GM19238 (cell line): ENCODE results near the gene XPO6.

Experiments used
- DNase-seq: peaks from one replicate; pipeline ENCODE4 v3.0.0; 2011; ENCODE audit warnings: low spot score; ENCODE audit not compliant: insufficient read length

Gene XPO6

DNA sequence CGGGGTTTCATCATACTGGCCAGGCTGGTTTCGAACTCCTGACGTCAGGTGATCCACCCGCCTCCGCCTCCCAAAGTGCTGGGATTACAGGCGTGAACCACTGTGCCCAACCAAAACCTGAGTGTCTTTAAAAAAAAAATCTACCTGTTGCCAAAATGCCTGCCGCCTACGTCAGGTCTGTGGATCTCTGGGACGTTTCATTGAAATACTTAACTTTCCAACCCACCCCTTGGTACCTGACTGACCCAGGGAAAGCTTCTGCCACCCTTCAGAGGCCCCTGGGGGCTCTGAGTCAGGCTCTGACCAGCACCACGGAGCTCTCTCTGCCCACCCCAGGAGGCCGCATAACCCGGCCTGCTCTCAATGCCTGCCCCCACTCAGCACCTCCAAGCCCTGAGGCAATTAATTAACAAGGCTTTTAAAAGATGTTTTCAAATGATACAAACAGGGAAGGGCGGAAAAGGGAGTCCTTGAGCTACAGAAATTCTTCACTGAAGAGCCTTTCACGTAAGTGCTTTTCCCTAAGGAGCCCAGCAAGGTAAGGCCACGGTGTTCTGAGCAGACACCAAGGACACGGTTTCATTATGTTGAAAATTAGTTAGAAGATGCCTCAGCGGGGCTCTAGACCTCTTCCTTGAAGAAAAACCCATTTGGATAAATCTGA, 118.9 kb downstream of the XPO6 start:
- DNase-seq, result no peak

DNA sequence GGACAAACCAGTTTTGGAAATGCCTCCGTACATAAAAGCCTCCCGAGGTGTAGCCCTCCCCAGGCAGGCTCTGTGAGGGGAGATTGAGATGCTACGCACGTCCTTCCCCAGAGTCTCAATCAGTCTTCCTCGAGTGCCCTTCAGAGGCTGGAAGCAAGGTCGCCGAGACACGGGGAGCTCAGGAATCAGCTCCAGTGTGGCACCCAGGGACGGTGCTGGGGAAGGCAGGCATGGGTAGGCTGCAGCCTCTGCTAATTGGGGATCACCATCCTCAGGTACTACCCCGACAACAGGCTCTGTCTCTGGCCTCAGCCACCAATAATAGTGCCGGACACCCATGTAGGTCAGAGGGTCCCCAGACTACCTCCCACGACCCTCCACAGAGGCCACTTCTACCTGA, 120.1 kb downstream of the XPO6 start:
- DNase-seq, result no peak

DNA sequence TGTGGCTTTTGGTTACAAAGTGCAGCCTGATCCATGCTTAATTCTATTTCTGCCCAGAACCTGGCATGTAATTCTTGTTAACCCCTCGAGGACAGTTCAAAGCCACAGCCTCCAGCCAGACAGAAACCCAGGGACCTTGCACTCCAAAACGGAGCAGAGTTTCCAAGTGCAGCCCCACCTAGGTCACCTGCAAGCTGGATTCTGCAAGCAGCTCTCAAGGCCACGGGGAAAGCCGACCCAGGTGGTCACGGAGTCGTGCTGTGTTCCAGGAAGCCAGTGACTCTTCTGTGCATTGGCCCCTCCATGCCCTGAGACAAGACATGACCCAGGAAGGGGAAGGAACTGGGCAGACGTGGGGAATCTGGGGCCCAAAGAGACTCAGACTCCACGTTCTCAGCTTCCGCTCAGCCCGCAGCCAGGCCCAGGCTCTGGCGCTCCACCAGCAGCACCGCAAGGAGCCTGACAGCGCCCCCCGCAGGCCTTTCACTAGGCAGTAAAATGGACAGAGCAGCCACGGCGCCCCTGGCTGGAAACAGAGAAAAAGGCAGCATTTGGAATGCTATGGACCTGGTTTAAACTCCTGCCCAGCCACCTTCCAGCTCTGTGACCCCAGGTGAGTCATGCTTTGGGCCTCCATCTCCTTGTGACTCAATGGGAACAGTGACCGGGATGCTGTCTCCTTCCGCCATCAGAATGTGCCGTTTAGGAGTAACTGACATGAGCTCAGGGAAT, 121.0 kb downstream of the XPO6 start:
- DNase-seq, result no peak

DNA sequence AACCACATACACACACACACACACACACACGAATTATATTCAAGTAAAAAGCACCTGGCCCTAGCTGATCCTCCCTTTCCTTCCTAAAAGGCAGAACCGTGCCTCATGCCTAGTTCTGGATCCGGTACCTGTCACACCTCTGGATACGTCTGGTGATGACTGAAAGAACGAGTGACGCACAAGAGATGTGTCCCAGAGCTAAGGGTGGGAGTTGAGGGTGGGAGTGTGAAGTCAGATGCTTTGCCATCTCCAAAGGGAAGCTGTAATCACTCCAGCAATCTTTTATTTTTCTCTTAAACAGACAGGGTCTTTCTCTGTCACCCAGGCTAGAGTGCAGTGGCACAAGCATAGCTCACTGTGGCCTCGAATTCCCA, 121.8 kb downstream of the XPO6 start:
- no peak for DNase-seq

DNA sequence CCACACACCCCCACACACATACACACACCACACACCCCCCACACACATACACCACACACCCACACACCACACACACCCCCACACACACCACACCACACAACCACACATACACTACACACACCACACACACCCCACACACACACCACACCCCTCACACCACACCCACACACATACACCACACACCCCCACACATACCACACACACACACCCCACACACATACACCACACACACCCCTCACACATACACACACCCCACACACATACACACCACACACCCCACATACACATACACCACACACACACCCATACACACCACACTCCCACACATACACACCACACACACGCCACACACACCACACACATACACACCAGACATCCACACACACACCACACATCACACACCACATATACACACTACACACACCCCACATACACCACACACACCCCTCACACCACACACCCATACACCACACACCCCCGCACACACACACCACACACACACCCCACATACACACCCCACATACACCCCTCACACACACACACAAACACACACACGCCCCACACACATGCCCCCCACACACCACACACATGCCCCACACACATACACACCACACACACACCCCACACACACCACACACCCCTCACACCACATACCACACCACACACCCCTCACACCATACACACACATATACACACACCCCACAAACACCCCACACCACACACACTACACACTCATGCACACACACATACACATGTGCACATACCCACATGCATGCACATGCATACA, 122.4 kb downstream of the XPO6 start:
- DNase-seq, result no peak

DNA sequence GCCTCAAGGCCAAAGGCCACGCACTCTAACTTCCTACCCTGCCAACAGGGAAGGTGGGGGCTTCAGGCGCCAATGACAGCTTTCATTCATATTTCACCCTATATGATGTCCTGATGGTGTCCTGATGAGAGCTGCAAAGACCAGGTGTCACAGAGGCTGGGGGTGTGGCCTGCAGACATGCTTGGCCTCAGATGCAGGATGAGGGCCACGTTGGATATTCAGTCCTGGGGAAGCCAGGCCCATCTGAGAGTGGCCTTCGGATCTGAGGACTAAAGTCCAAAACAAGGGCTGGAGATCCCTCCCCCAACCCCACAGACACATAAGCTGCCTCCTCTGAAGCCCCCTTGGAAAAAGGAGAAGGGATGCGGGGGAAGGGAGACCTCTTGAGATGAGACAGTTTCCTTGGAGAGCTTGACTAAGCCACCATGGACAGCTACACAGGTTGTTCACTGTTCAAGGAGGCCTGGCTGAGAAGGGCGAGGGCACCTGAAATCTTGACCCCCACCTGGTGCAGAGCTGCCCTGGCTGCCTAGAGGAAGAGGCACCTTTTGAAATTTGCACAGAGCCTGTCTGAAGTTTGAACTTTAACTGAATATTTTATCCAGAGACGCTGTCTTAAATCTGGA, 124.0 kb downstream of the XPO6 start:
- DNase-seq, result no peak

DNA sequence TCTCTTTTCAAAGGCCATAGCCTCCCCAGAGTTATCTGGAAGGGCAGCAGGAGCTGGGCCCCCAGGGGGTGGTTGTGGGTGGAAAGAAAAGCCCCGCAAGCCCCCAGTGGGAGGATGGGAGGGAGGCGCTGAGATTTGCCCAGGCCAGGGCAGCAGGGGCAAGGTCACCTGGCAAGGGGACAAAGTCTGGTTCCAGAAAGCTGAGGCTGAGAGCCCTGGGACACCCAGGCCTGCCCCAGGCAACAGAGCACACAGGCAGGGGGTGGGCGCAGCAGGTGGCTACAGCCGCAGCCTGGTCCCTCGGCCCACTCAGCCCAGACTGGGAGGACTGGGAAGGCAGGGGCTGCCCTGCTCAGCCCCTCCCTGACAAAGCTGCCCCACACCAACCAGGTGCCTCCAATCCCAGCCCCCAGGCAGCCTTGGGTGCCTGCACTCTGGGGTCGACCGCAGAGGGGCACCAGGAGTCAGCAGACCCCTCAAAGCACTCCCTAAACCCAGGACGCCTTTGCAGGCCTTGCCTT, 124.6 kb downstream of the XPO6 start:
- DNase-seq, result no peak

DNA sequence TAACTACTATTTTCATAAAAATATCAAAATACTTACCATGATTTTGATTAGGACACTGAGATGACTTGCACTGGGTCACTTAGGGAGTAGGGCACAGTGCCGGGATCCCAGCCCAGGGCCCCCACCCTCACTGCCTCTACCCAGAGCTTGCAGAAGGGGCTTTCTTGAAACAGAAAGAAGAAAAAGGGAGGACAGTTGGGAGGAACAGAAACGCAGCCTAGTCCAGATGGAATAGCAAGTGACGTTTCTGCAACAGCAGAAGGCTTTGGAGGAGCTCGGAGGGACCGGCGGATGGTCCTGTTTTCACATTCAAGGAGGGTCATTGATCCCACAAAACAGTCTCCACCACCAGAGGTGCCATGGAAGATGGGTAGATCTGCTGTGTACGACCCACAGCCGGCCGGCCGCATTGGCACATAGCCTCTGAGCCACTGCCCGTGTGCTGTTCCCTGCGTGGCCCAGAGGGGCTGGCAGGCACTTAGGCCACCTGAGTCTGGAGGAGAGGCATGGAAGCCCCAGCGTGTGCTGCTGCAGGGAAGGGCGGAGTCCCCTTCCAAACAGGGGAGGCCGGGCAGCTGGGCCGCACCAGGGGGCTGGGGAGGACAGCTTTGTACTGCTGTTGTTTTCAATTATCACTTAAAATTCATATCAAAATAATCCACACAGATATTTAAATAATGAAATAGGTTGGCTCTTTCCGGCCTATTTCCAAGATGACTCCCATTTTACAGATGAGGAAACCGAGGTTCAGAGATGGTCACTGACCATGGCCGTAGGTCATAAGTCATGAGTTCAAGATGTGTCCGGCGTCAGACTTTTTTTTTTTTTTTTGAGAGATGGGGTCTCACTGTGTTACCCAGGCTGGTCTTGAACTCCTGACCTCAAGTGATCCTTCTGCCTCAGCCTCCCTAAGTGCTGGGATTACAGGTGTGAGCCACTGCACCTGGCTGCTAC, 125.3 kb downstream of the XPO6 start:
- no peak for DNase-seq

DNA sequence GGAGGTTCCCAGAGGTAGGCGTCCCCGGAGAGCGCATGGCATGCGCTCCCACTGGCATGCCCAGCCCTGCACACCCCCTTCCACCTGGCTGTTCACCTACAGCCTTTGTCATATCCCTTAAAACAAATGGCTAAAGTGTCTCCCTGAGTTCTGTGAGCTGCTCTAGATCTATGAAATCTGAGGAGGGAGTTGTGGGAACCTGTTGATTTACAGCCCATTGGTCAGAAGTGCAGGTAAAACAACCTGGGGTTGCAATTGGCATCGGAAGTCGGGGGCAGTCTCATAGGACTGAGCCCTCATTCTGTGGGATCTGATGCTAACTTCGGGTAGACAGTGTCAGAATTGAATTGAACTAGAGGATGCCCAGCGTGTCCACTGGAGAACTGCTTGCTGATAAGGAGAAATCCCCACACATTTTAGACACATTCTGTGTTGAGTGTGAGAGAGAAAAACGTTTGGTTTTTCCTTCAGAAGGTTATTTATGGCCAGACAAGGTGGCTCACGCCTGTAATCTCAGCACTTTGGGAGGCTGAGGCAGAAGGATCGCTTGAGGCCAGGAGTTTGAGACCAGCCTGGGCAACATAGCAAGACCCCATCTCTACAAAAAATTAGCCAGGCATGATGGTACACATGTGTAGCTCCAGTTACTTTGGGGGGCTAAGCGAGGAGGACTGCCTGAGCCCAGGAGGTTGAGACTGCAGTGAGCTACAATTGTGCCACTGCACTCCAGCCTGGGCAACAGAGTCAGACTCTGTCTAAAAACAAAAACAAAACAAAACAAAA, 126.2 kb downstream of the XPO6 start:
- DNase-seq, result no peak

DNA sequence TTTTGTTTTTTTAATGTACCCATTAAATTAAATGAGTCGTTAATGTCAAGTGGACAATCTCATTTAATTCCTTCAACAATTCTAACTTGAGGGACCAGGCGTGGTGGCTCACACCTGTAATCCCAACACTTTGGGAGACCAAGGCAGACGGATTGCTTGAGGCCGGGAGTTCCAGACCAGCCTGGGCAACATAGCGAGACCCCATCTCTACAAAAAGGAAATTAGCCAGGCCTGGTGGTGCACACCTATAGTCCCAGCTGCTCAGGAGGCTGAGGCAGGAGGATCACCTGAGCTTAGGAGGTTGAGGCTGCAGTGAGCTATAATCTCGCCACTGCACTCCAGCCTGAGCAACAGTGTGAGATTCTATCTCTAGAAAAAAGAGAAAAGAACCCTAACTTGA, 127.6 kb downstream of the XPO6 start:
- DNase-seq, result no peak

DNA sequence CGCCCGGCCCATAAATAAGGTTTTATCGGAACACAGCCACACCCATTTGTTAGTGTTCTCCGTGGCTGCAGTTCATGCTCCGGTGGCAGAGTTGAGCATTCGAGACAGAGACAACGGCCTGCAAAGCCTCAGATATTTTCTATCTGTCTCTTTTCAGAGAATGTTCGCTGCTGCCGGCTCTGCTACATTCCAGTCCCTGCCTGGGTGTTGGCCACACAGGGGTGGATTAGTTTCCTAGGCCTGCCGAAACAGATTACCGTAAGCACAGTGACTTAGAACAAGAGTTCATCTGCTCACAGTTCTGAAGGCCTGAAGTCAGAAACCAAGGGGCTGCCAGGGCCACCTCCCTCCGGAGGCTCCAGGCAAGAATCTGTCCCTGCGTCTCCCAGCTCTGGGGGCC, 129.1 kb downstream of the XPO6 start:
- DNase-seq, result no peak

DNA sequence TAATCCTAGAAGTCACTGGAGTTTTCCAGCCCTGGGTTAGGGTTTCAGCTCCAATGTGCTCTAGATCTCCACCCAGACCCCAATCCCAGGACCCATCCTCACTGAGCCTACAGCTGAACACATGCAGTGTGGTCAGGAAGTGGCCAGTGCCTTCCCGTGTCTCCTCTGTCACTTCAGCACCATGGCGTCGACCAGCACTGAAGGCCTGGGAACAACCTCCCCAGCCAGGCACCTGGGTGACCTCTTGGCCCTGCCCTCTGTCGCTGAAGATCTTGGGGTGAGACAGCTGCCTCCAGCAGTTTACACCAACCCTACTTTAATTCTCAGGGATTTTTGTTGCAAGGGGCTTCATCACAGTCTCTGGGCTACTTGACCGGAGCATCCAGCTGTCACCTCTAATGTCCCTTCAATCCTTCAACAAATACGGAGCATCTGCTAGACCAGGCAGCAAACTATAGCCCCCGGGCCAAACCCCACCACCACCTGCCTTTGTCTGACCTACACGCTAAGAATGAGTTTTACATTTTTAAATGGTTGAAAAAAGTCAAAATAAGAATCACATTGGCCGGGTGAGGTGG, 130.3 kb downstream of the XPO6 start:
- DNase-seq, result no peak

DNA sequence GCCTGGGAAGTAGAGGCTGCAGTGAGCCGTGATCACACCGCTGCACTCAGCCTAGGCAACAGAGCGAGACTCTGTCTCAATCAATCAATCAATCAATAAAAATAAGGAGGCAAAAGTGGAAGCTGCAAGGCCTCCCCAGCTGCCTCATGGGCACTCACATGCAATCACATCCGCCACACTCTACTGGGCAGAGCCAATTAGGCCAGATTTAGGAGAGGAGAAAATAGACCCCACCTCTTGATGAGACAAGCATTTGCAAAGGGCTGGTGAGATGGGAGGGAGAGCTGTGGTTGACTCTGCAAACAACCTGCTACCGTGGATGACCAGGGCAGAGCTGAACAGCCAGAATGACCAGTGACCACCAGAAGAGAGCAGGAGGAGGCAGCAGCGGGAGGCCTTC, 133.5 kb downstream of the XPO6 start:
- no peak for DNase-seq

DNA sequence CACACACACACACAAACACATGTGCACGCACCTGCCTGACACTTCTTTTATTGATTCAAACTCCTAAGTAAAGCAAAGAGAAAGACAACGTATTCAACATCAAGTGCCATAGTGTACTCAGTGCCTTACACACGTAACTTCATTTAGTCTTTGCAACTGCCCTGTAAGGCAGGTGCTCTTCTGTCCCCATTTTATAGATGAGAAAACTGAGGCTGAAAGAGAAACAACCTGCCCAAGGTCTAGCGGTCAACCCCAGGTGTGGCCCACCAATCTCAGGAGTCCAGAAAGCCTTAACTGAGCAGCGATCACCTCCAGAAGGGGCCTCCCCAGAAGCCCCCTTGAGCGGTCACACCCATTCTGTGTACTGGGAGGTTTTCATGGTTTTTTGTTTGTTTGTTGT, 137.9 kb downstream of the XPO6 start:
- no peak for DNase-seq

DNA sequence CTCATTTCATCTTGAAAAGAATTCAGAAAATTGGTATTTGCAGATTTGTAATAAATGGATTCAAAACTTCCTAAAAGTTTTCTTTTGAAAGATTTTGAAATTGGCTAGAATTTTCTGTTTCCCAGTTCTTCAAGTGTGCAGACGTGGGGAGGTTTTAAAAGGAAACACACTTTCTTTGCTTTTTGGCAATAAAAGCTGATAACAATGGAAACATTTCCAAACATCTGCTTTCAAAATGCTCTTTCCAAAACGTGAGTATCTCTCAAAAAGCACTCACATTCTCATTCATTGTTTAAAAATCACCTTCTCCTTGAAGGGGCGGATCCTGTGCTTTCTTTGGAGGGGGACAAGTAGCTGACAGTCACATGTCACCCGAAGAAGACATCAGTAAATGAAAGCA, 139.7 kb downstream of the XPO6 start:
- no peak for DNase-seq

DNA sequence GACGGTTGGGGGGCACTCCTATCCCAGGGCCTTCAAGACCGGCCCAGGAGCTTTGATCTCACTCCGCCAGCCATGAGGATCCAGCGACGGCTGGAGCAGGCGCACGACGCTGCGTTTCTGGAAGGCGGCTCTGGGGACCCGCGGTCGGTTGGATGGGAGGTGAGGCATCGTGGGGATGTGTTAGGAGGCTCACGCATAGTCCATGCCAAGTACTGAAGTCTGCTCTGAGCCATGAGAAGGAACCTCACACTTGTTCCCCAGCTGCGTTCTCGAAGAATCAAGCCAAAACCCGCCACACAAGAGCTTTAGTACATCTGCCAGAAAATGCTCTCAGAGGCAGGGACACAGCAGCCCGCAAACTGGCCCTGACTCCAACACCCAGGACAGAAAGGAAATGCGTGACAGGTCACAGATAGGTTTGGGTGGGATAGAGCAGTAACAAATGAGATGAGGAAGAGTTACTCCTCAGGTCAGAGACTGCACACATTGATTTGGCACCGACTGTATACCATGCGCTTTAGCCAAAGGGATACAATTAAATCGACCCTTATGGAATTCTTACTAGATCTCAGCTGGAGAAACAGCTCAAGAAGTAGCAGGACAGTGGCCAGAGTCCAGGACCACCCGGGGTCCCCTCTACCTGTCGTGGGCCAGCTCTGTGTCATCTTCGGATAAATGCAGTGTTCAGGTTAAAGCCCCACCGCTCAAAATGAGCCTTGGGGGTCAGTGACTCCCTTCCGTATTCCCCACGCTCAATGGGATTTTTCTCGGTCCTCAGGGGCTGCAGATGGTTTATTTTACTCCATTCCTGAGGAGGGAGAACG, 141.6 kb downstream of the XPO6 start:
- DNase-seq, result no peak

DNA sequence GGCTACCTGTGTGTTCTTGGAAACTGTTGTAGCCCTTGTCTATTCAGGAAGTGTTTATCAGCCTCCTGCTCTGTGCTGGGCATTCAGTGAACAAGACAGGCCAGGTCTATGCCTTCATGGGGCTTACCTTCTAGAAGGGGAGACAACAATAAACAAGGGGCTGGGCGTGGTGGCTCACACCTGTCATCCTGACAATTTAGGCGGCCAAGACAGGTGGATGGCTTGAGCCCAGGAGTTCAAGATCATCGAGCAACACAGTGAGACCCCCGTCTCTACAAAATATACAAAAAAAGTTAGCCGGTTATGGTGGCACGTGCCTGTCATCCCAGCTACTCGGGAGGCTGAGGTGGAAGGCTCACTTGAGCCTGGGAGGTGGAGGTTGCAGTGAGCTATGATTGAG, 142.8 kb downstream of the XPO6 start:
- no peak for DNase-seq

DNA sequence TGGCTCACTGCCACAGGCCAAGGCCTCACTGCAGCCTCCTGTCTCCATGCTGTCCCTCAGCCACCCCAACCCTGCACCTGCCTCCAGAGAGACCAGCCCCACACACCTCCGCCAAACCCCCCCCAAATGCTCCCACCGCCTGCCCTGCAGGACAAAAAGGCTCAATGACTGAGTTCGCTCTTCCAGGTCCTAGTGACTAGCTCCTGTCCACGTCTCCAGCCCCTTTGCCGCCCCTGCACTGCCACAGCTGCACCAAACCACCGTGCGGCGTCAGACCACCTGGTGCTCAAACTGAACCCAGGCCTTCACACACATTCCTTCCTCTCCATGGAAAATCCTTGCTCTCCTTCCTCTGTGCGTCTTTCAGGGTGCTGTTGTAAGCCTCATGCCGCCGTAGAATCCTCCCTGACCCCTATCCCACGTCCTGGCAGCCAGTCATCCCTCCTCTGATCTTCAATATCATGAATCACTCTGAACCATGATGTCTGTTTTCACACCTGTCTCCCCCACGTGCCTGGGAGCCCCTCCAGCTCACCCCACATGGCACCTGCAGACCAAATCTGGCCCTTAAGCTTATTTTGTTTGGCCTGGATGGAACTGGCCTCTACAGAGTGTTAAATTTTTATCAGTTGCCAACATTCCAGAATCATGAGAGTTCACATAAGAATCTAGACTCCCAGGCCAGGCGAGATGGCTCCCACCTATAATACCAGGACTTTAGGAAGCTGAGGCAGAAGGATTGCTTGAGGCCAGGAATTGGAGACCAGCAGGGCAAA, 144.0 kb downstream of the XPO6 start:
- no peak for DNase-seq
